COLO829 (cell line): Measurements from ENCODE around the gene PCCA.
"Not testable (repeated sequence)": the region's sequence is repeated elsewhere in the genome, so short reads cannot be mapped to it uniquely, and the experiment has no call there.

Experiments used
- DNase-seq: peaks from one replicate; pipeline ENCODE4 v3.0.0; 2012; ENCODE audit warnings: low spot score

The PCCA gene

GRCh38 chr13:100140441-100140840 lies 51.5 kb downstream of the PCCA start:
- DNase-seq, result no peak

- DNase-seq, result not testable (repeated sequence)
These were observed 52.6 kb downstream of the PCCA start for GRCh38 chr13:100141461-100141961.

GRCh38 chr13:100146534-100146933 lies 57.6 kb downstream of the PCCA start:
- DNase-seq, result no peak

- no peak for DNase-seq
These were observed 58.9 kb downstream of the PCCA start for GRCh38 chr13:100147825-100148224.

- no peak for DNase-seq
These were observed 59.5 kb downstream of the PCCA start for GRCh38 chr13:100148422-100148821.

- DNase-seq, result no peak
These were observed 60.5 kb downstream of the PCCA start for GRCh38 chr13:100149389-100149788.

- not testable (repeated sequence) for DNase-seq
These were observed 61.8 kb downstream of the PCCA start for GRCh38 chr13:100150711-100151110.

GRCh38 chr13:100154842-100155416 lies 66.0 kb downstream of the PCCA start:
- DNase-seq, result no peak

GRCh38 chr13:100156788-100157187 lies 67.9 kb downstream of the PCCA start:
- DNase-seq, result no peak

GRCh38 chr13:100158569-100158968 lies 69.7 kb downstream of the PCCA start:
- no peak for DNase-seq

GRCh38 chr13:100159584-100159983 lies 70.7 kb downstream of the PCCA start:
- no peak for DNase-seq

- no peak for DNase-seq
These were observed 71.6 kb downstream of the PCCA start for GRCh38 chr13:100160450-100160849.

GRCh38 chr13:100163375-100163774 lies 74.5 kb downstream of the PCCA start:
- no peak for DNase-seq

- DNase-seq, result no peak
These were observed 84.3 kb downstream of the PCCA start for GRCh38 chr13:100173203-100173602.

GRCh38 chr13:100174455-100174854 lies 85.6 kb downstream of the PCCA start:
- DNase-seq, result not testable (repeated sequence)

GRCh38 chr13:100175078-100175802 lies 86.3 kb downstream of the PCCA start:
- DNase-seq, result no peak

GRCh38 chr13:100175803-100176182 lies 86.9 kb downstream of the PCCA start:
- DNase-seq, result no peak

GRCh38 chr13:100176801-100177400 lies 88.0 kb downstream of the PCCA start:
- no peak for DNase-seq

GRCh38 chr13:100178309-100178708 lies 89.4 kb downstream of the PCCA start:
- DNase-seq, result no peak

GRCh38 chr13:100179276-100179675 lies 90.4 kb downstream of the PCCA start:
- no peak for DNase-seq

- peak; percentile 27 for DNase-seq
These were observed 94.1 kb downstream of the PCCA start for GRCh38 chr13:100182900-100183490.

- DNase-seq, result no peak
These were observed 95.2 kb downstream of the PCCA start for GRCh38 chr13:100184095-100184494.

- DNase-seq, result no peak
These were observed 106.7 kb downstream of the PCCA start for GRCh38 chr13:100195568-100195967.
